GM21717 (cell line): ENCODE results near the gene KLF1.
"Not testable (repeated sequence)": the region's sequence is repeated elsewhere in the genome, so short reads cannot be mapped to it uniquely, and the experiment has no call there.

Source experiments
- ATAC-seq: cut with Tn5 transposase; IDR thresholded peaks from one replicate; pipeline ENCODE4 v1.9.1; 2021; ENCODE audit warnings: mild to moderate bottlenecking, moderate library complexity; ENCODE audit not compliant: unreplicated experiment

The KLF1 gene

GRCh38 chr19:12891553-12892021 lies 4.6 kb upstream of the KLF1 start:
- no peak for ATAC-seq

- ATAC-seq = peak; percentile 85
Observed at GRCh38 chr19:12890787-12891552, 4.0 kb upstream of the KLF1 start, which contains the start of gene GCDH. GCDH (plus strand) TSS chr19:12891160; CDS start chr19:12891305, 145 bp downstream.

- ATAC-seq = not testable (repeated sequence)
Observed at GRCh38 chr19:12890299-12890786, 3.3 kb upstream of the KLF1 start.

GRCh38 chr19:12888006-12888603 lies 1.1 kb upstream of the KLF1 start:
- no peak for ATAC-seq

- ATAC-seq = no peak
Observed at GRCh38 chr19:12886651-12886968, 391 bp downstream of the KLF1 start.

GRCh38 chr19:12885749-12886650 lies 1.0 kb downstream of the KLF1 start:
- ATAC-seq = no peak

- no peak for ATAC-seq
Observed at GRCh38 chr19:12884926-12885748, 1.9 kb downstream of the KLF1 start.

GRCh38 chr19:12884627-12884925 lies 2.4 kb downstream of the KLF1 start:
- no peak for ATAC-seq

GRCh38 chr19:12884202-12884601 lies 2.8 kb downstream of the KLF1 start:
- ATAC-seq = no peak

GRCh38 chr19:12882589-12882988 lies 4.4 kb downstream of the KLF1 start:
- no peak for ATAC-seq

- peak; percentile 80 for ATAC-seq
Observed at GRCh38 chr19:12881172-12881808, 5.7 kb downstream of the KLF1 start, which contains the start of gene DNASE2. DNASE2 (minus strand) TSS chr19:12881449; CDS start chr19:12881375, 74 bp downstream.

- no peak for ATAC-seq
Observed at GRCh38 chr19:12880551-12881171, 6.3 kb downstream of the KLF1 start.

- no peak for ATAC-seq
Observed at GRCh38 chr19:12875086-12875485, 11.9 kb downstream of the KLF1 start.

GRCh38 chr19:12873891-12874745 lies 12.9 kb downstream of the KLF1 start:
- ATAC-seq = no peak

GRCh38 chr19:12872941-12873890 lies 13.8 kb downstream of the KLF1 start:
- no peak for ATAC-seq

GRCh38 chr19:12872255-12872654 lies 14.7 kb downstream of the KLF1 start:
- no peak for ATAC-seq

- no peak for ATAC-seq
Observed at GRCh38 chr19:12871681-12872080, 15.3 kb downstream of the KLF1 start.
